Activated CD4-positive, alpha-beta T cell treated with anti-CD3 and anti-CD28 coated beads, Interleukin-2, amount 10 ng/mL, durations not matched to agents 7 days and 5 days (primary cell): ENCODE data around the gene COL6A2. TPM values are rescaled to one million over a fixed set of nuclear protein-coding genes. Genes with fewer than 3 reads are reported as not detected.

ENCODE experiments used
- CTCF ChIA-PET: fragments of 350-600 bp; sonication (Branson Sonifier 250); formaldehyde crosslinking; loops from one replicate; lab custom pipeline; 2021; ENCODE audit warnings: antibody characterized with exemption; lab: Charles Lee
- POLR2A ChIA-PET: fragments of 350-600 bp; sonication (Branson Sonifier 250); formaldehyde crosslinking; loops from one replicate; lab custom pipeline; 2021; ENCODE audit warnings: antibody characterized with exemption; lab: Charles Lee
- DNase-seq: peaks from one replicate; pipeline ENCODE4 v3.0.0-alpha.2; 2020
- H3K27ac Mint-ChIP-seq: one replicate; pipeline ENCODE4 v1.8.0; 2021; ENCODE audit warnings: mild to moderate bottlenecking, moderate library complexity, mixed read lengths
- H3K27me3 Mint-ChIP-seq: one replicate; pipeline ENCODE4 v1.8.0; 2021; ENCODE audit warnings: mixed read lengths
- H3K36me3 Mint-ChIP-seq: one replicate; pipeline ENCODE4 v1.8.0; 2021; ENCODE audit warnings: low read depth, mixed read lengths
- H3K4me1 Mint-ChIP-seq: one replicate; pipeline ENCODE4 v1.8.0; 2021; ENCODE audit warnings: mixed read lengths
- H3K4me3 Mint-ChIP-seq: one replicate; pipeline ENCODE4 v1.8.0; 2021; ENCODE audit warnings: mild to moderate bottlenecking, moderate library complexity, mixed read lengths
- H3K9me3 Mint-ChIP-seq: one replicate; pipeline ENCODE4 v1.8.0; 2021; ENCODE audit warnings: mixed read lengths
- total RNA-seq, 2 experiments: library from RNA; stranded (reverse); gene quantifications; one replicate each; pipeline ENCODE4 v1.2.3, GENCODE V29; 2021

Gene COL6A2
- total RNA-seq, 2 experiments from 2014 or later: 2.3 to 2.5 TPM

DNA sequence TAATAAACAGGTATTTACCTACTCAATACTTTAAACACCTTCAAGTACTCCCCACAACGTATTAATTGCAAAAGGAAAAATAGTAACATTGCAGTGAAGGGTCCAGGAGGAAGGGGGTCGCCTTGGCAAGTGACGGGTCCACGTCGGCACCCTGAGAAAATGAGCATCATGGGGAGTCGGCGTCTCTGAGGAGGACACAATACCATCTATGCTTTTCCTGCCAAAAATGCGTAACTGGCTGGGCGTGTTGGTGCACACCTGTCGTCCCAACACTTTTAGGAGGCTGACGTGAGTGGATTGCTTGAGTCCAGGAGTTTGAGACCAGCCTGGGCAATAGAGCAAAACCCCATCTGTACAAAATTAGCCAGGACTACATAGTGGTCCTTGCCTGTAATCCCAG, 50.2 kb downstream of the COL6A2 start:
- H3K4me3 Mint-ChIP-seq: no peak overlapping the region
- ChIA-PET POLR2A (no interaction called here), CTCF (interaction anchor here (0.6 kb wide), 1 partner anchor 12 kb away, joined by 3 read pairs; no protein-coding TSS in a partner anchor)
- no peak overlapping the region for H3K27ac Mint-ChIP-seq
- H3K9me3 Mint-ChIP-seq: no peaks in the 10 kb centered on the region
- H3K27me3 Mint-ChIP-seq: no peaks in the 10 kb centered on the region
- no peak for DNase-seq
- H3K4me1 Mint-ChIP-seq: peaks cover 10% of the 10 kb centered on the region
- no peaks in the 10 kb centered on the region for H3K36me3 Mint-ChIP-seq

DNA sequence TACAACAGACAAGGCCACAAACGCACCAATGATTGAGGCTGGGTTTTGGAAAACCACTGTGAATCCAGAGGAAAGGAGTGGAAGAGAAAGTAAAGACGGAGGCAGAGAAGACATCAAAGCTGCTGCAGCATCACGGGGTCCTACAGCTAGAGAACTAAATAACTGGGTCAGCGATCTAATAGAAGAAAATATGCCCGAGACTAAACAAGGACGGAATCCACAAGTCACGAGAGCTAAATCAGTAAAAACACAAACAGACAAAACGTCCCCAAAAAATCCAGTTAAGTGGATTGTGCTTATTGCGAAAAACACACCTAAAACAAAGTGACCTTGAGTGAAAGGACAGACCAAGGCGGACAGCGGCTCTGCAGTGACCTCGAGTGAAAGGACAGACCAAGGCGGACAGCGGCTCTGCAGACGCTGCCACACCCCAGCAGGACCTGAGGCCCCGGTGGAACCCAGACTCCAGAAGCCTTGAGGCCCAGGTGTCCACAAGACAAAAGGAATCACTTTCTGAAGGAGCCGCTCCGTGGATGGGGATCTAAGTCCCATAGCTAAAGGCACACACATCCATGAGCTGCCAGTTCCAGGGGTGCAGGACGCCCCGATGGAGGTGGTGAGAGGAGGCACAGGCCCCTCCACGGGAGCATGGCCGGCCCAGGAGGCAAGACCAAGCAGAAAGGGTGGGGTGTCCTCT, 51.4 kb downstream of the COL6A2 start:
- CTCF ChIA-PET: interaction anchor here (1.2 kb wide), 1 partner anchor 12 kb away, joined by 3 read pairs; no protein-coding TSS in a partner anchor
- Mint-ChIP-seq H3K4me3 (no peak overlapping the region), H3K36me3 (no peaks in the 10 kb centered on the region), H3K4me1 (peaks cover 3% of the 10 kb centered on the region), H3K9me3 (no peaks in the 10 kb centered on the region), H3K27me3 (no peaks in the 10 kb centered on the region), H3K27ac (no peak overlapping the region)
- POLR2A ChIA-PET: no interaction called here
- no peak for DNase-seq

DNA sequence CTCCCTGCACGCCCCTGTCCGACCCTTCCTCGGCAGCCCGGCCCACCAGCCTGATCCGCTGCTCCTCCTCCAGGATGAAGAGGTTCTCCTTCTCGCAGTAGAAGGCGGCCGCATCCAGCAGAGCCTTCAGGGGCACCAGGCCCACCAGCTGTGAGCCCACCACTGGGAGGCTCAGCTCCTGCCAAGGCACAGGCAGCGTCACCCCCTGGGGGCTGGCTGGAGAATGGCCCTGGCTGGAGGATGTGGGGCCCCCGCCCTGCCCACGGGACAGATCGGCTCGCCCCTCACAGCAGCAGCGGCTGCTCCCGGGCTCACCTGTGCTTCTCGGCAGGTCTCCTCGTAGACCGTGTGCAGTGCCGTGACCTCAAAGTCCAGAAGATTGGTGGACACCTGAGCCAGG, 52.2 kb downstream of the COL6A2 start:
- Mint-ChIP-seq H3K27ac (no peak overlapping the region), H3K9me3 (no peaks in the 10 kb centered on the region), H3K27me3 (no peaks in the 10 kb centered on the region), H3K4me1 (no peaks in the 10 kb centered on the region), H3K36me3 (no peaks in the 10 kb centered on the region), H3K4me3 (no peak overlapping the region)
- no peak for DNase-seq
- ChIA-PET CTCF (interaction anchor here (1.2 kb wide), 1 partner anchor 12 kb away, joined by 3 read pairs; no protein-coding TSS in a partner anchor), POLR2A (no interaction called here)

DNA sequence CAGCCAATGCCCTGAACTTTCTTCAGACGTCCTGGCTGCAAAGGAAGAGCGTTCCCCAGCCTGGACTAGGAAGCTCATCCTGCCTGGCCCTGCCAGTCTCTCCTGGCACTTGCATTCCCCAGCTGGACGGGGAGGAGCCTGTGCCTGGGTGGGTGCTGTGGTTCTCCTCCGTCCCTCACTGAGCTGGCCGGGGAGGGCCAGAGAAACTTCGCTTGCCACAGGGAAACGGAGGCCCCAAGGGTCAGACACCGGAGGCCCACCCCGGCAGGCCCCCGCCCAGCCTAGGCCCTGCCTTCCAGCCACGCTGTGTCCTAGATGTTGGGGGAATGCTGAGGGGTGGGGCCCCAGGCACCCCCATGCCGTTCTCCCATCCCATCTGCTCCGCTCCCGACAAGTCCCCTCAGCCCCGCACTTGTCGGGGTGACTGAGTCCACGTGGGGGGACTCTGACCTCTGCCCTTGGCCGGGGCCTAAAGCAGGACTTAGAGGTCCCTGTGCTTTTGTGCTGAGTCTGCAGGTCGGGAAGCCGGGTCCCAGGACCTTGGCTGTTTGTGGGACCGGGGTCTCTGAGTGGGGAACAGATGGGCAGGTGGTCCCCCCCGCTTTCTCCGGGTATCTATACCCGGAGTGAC, 52.7 kb downstream of the COL6A2 start:
- POLR2A ChIA-PET: no interaction called here
- H3K36me3 Mint-ChIP-seq: no peaks in the 10 kb centered on the region
- no peak overlapping the region for H3K4me3 Mint-ChIP-seq
- no peak for DNase-seq
- no peaks in the 10 kb centered on the region for H3K27me3 Mint-ChIP-seq
- no peak overlapping the region for H3K27ac Mint-ChIP-seq
- CTCF ChIA-PET: no interaction called here
- H3K9me3 Mint-ChIP-seq: no peaks in the 10 kb centered on the region
- H3K4me1 Mint-ChIP-seq: no peaks in the 10 kb centered on the region

DNA sequence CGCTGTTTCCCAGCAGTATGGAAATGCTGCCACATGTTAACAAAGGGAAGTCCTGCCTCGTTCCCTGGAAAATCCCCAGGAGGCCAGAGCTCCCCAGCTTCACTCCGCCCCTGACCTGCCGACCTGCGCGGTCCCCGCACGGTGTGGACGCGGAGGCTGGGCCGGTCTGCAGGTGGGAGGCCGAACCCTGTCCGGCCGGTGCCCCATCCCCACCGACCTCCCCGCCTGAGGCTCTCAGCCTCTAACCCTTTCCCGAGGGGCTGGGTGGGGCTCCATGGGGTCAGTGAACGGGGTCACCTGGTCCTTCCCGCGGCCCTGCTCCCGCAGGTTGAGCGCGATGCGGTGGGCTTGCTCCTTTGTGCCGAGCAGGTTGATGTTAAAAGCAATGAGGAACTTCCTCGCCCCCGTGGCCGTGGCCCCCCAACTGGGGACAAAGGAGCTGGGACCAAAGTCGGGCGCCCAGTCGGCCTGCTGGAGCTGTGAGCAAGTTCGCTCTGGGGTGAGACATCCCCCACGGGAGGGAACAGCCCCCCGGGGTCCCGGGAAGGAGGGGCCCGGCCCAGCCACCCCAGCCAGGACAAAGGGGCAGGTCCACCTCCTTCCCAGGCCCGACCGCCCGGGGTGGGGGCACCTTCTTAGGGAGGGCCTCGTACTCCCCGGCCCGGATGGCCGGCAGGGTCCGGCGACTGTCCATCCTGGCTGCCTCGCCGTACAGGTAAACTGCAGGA, 53.5 kb downstream of the COL6A2 start:
- Mint-ChIP-seq H3K4me1 (no peaks in the 10 kb centered on the region), H3K4me3 (no peak overlapping the region), H3K27me3 (no peaks in the 10 kb centered on the region), H3K9me3 (no peaks in the 10 kb centered on the region), H3K36me3 (no peaks in the 10 kb centered on the region), H3K27ac (no peak overlapping the region)
- no peak for DNase-seq
- ChIA-PET POLR2A (no interaction called here), CTCF (no interaction called here)

DNA sequence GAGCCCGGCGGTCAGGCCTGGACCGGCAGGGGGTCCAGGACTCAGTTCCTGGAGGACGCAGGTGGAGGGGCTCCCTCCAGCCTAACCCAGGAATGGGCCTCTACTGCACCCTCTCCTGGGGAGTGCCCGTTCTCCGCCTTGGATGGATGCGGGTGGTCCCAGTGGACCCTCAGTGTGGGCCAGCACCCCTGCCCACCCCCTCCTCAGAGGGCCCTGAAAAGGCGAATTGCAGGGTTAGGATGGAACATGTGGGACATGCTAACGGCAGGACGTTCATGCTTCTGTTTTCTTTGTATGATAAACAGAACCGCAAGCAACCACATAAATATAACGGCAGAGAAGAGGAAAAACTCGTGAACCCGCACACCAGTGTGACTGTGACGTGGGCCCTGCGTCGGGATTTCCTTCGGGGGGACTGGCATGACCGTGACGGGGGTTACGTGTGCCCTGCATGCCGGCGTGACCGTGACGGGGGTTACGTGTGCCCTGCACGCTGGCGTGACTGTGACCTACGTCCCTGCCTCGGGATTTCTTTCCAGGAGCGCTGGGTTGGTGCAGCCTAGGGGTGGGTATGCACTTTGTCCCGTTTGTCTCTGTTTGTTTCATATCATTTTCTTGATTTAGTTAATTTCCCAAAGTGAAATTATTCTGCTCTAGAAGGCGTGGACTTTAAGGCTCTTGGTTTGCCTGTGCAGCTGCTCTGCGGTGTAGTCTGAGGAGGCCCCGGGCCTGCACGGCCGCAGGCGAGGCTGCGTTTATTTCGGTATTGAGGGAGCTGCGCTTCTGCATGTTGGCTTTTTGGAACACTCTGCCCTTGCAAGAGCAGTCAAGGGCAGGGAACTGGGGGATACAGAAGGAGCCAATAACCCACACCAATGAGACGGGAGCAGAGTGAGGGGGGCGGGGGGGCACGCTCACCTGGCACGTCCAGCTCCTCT, 54.3 kb downstream of the COL6A2 start:
- DNase-seq: no peak
- ChIA-PET CTCF (interaction anchor here (0.6 to 2.7 kb wide), 6 partner anchors 9 to 405 kb away, joined by 3 to 24 read pairs (median 4); no protein-coding TSS in a partner anchor), POLR2A (no interaction called here)
- H3K27ac Mint-ChIP-seq: no peak overlapping the region
- no peaks in the 10 kb centered on the region for H3K9me3 Mint-ChIP-seq
- H3K4me3 Mint-ChIP-seq: no peak overlapping the region
- H3K27me3 Mint-ChIP-seq: no peaks in the 10 kb centered on the region
- H3K36me3 Mint-ChIP-seq: no peaks in the 10 kb centered on the region
- H3K4me1 Mint-ChIP-seq: no peaks in the 10 kb centered on the region

DNA sequence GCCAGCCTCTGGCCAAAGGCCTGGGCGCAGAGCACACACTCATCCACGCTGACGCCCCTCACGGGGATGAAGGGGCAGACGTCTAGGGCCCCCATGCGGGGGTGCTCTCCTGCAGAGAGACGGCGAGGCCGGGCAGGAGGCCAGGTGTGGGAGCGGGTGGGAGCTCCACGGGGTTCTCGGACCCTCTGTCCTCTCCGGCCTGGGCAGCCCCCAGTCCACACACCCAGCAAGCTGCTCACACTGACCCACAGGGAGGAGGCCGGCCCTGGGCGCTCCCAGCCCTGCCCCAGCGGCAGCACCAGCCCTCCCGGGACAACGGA, 55.0 kb downstream of the COL6A2 start:
- H3K27me3 Mint-ChIP-seq: no peaks in the 10 kb centered on the region
- POLR2A ChIA-PET: no interaction called here

DNA sequence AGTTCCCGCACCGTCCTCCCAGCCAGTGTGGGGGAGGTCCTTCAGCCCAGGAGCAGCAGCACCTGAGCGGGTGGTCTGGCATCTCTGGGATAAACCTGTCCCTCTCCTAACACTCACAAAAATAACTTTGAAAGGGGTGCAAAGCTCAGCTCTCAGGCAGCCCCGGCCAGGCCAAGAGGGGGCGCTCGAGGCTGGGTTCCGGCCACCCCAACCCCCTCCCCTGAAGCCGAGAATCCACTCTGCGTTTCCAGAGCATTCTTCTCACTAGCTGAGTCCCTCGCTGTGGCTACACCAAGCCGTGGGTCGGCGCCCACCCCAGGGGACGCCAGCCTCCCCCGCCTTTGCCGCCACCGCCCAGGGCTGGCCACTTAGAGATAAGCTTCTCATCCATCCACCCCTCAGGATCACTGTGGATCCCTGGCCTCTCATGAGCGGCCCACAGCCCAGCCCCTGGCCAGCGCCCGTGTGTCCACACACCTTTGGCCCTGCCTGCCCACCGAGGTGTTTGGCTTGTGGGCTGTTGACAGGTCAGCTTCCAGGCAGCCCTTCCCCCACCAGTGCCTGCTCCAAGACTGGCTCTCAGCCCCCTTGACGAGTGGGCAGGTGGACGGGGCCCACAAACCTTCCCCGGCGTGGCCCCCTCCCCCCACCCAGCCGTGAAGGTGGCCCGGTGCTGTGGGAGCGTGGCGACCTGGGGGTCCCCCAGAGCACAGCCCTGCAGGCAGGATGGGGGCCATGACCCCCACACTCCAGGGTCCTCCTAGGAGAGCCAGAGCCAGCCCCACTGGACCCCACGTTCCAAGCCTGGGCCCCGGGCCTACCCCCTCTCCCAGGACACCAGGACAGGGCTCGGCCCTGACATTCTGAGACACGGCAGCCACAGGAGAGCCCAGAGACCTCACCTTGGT, 55.6 kb downstream of the COL6A2 start:
- H3K9me3 Mint-ChIP-seq: no peaks in the 10 kb centered on the region

More for the DNA sequence above, 55.0 kb downstream of the COL6A2 start:
- H3K4me3 Mint-ChIP-seq: no peak overlapping the region
- no peaks in the 10 kb centered on the region for H3K36me3 Mint-ChIP-seq
- no peaks in the 10 kb centered on the region for H3K9me3 Mint-ChIP-seq
- H3K27ac Mint-ChIP-seq: no peak overlapping the region
- CTCF ChIA-PET: interaction anchor here (0.6 to 2.7 kb wide), 6 partner anchors 10 to 404 kb away, joined by 3 to 24 read pairs (median 4); no protein-coding TSS in a partner anchor
- no peak for DNase-seq
- no peaks in the 10 kb centered on the region for H3K4me1 Mint-ChIP-seq

DNA sequence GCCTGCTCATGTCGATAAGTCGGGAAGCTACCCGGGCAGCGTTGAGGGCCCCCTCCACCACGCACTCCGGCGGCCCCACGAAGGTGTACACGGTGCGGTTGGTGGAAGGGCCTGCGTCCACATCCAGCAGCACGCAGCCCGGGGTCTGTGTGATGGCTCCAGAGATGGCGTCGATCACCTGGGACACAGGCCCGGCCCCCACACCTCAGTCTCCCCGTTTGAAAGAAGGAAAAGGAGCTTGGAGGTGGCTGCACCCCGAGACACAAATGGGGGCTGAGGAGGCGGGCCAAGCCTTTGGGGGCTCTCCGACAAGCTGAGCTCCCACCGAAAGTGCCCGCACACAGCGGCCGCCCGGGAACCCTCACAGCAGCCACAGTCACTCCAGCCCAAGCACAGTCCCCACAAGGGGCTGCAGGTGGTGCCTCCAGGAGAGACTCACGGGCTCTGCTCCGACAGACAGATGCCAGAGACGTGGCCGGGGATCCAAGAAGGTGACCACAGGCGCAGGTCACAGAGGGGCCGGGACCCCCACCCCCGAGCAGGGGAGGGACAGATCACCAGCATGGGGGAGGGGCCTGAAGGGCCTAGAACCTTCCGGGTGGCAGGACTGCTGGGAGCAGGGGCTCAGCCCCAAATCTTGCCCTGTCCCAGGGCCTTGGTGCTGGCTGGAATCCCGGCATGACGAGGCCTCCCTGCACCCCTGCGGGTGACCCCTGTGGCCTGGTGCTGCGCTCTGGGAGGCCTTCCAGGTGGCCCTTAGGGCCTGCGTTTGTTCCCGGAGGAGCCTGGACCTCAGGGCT, 56.4 kb downstream of the COL6A2 start:
- no peaks in the 10 kb centered on the region for H3K4me1 Mint-ChIP-seq
- no peaks in the 10 kb centered on the region for H3K36me3 Mint-ChIP-seq
- no peaks in the 10 kb centered on the region for H3K9me3 Mint-ChIP-seq
- H3K27me3 Mint-ChIP-seq: no peaks in the 10 kb centered on the region
- DNase-seq: no peak
- ChIA-PET POLR2A (no interaction called here), CTCF (interaction anchor here (2.7 kb wide), 1 partner anchor 12 kb away, joined by 24 read pairs; no protein-coding TSS in a partner anchor)
- H3K27ac Mint-ChIP-seq: no peak overlapping the region
- H3K4me3 Mint-ChIP-seq: no peak overlapping the region

More for the DNA sequence above, 55.6 kb downstream of the COL6A2 start:
- Mint-ChIP-seq H3K4me1 (no peaks in the 10 kb centered on the region), H3K27ac (no peak overlapping the region), H3K4me3 (no peak overlapping the region), H3K36me3 (no peaks in the 10 kb centered on the region), H3K27me3 (no peaks in the 10 kb centered on the region)
- POLR2A ChIA-PET: no interaction called here
- DNase-seq: peak; percentile 47
- CTCF ChIA-PET: interaction anchor here (0.6 to 2.7 kb wide), 6 partner anchors 10 to 403 kb away, joined by 3 to 24 read pairs (median 4); no protein-coding TSS in a partner anchor

DNA sequence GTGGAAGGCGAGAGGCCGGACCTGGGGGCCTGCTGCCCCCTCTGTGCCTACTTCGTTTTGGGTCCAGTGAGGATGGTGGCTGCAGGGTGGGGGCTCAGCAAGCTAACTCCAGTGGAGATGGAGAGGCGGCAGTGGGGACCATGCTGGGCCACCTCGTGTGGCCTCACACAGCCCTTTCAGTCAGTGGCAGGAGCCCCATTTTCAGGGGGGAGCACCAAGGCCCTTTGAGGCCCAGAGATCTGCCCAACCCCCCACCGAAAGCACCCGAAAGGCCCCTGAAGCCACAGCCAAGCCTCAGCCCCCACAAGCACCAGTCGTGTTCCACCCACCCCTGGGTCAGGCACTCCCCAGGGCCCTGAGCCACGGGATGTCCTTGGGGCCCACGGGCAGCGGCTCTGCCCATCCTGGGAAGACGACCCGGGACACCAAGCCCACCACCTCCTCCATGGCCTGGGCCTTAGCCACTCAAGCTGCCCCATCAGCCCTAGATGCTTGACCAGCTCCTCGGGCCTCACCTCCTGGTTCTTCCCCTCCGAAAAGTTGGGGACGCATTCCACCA, 57.1 kb downstream of the COL6A2 start:
- ChIA-PET CTCF (interaction anchor here (2.7 kb wide), 1 partner anchor 12 kb away, joined by 24 read pairs; no protein-coding TSS in a partner anchor), POLR2A (no interaction called here)
- no peaks in the 10 kb centered on the region for H3K36me3 Mint-ChIP-seq
- H3K9me3 Mint-ChIP-seq: no peaks in the 10 kb centered on the region
- DNase-seq: no peak
- no peaks in the 10 kb centered on the region for H3K4me1 Mint-ChIP-seq
- no peak overlapping the region for H3K27ac Mint-ChIP-seq
- H3K27me3 Mint-ChIP-seq: no peaks in the 10 kb centered on the region
- no peak overlapping the region for H3K4me3 Mint-ChIP-seq
